Trophoblast cell (in vitro differentiated cells and primary cell): Measurements from ENCODE around the gene CORO2B.
"Not testable (repeated sequence)": the region's sequence is repeated elsewhere in the genome, so short reads cannot be mapped to it uniquely, and the experiment has no call there.

Experiments
- DNase-seq, 2 donors: peaks; one replicate each; pipeline ENCODE4 v3.0.0-alpha.2; 2016
- H2AFZ ChIP-seq: 2 replicates; pipeline ENCODE4 v1.6.1; 2013; ENCODE audit warnings: low read length, moderate library complexity, mild to moderate bottlenecking; ENCODE audit not compliant: insufficient read depth, poor library complexity
- H2AK5ac ChIP-seq: 2 replicates; pipeline ENCODE4 v1.6.1; 2013; ENCODE audit warnings: mild to moderate bottlenecking, low read length
- H2BK120ac ChIP-seq: 2 replicates; pipeline ENCODE4 v1.6.1; 2013; ENCODE audit warnings: low read length, mild to moderate bottlenecking, moderate library complexity; ENCODE audit not compliant: insufficient read depth, poor library complexity
- H2BK12ac ChIP-seq: 2 replicates; pipeline ENCODE4 v1.6.1; 2013; ENCODE audit warnings: mild to moderate bottlenecking, low read length, moderate library complexity
- H2BK5ac ChIP-seq: 2 replicates; pipeline ENCODE4 v1.6.1; 2013; ENCODE audit warnings: low read length, low read depth, moderate library complexity, mild to moderate bottlenecking; ENCODE audit not compliant: poor library complexity
- H3K14ac ChIP-seq: 2 replicates; pipeline ENCODE4 v1.6.1; 2013; ENCODE audit warnings: mild to moderate bottlenecking, low read length
- H3K18ac ChIP-seq: 2 replicates; pipeline ENCODE4 v1.6.1; 2013; ENCODE audit warnings: mild to moderate bottlenecking, low read length
- H3K23ac ChIP-seq: 2 replicates; pipeline ENCODE4 v1.6.1; 2013; ENCODE audit warnings: low read length
- H3K27ac ChIP-seq: 2 replicates; pipeline ENCODE4 v1.5.1; 2013; ENCODE audit warnings: low read depth, mild to moderate bottlenecking, inconsistent platforms, low read length, moderate library complexity
- H3K27me3 ChIP-seq: 2 replicates; pipeline ENCODE4 v1.6.1; 2013; ENCODE audit warnings: inconsistent platforms, mild to moderate bottlenecking, low read length, moderate library complexity; ENCODE audit not compliant: insufficient read depth
- H3K36me3 ChIP-seq, 2 experiments: 1 replicate in 1 of 2; 2 replicates in 1 of 2; pipeline ENCODE4 v1.6.1; 2013; ENCODE audit warnings: low read length in 2 of 2, mild to moderate bottlenecking in 2 of 2, moderate library complexity in 1 of 2; ENCODE audit not compliant: insufficient read depth in 2 of 2, control insufficient read depth in 1 of 2
- H3K4ac ChIP-seq: 2 replicates; pipeline ENCODE4 v1.6.1; 2013; ENCODE audit warnings: low read depth, mild to moderate bottlenecking, low read length, moderate library complexity
- H3K4me1 ChIP-seq, 2 experiments: 1 replicate in 1 of 2; 2 replicates in 1 of 2; pipeline ENCODE4 v1.6.1; 2013; ENCODE audit warnings: low read length in 2 of 2, mild to moderate bottlenecking in 2 of 2, moderate library complexity in 1 of 2; ENCODE audit not compliant: insufficient read depth in 2 of 2, control insufficient read depth in 1 of 2
- H3K4me2 ChIP-seq: 2 replicates; pipeline ENCODE4 v1.6.1; 2013; ENCODE audit warnings: inconsistent platforms, mild to moderate bottlenecking, low read length, moderate library complexity
- H3K4me3 ChIP-seq: 2 replicates; pipeline ENCODE4 v1.5.1; 2013; ENCODE audit warnings: mild to moderate bottlenecking, low read depth, low read length, inconsistent platforms
- H3K79me1 ChIP-seq: one replicate; pipeline ENCODE4 v1.6.1; 2013; ENCODE audit warnings: low read length
- H3K79me2 ChIP-seq: 2 replicates; pipeline ENCODE4 v1.6.1; 2013; ENCODE audit warnings: low read length, mild to moderate bottlenecking; ENCODE audit not compliant: control insufficient read depth, insufficient read depth, poor library complexity
- H3K9ac ChIP-seq: 2 replicates; pipeline ENCODE4 v1.6.1; 2013; ENCODE audit warnings: mild to moderate bottlenecking, low read length
- H3K9me3 ChIP-seq: 2 replicates; pipeline ENCODE4 v1.6.1; 2013; ENCODE audit warnings: low read depth, mild to moderate bottlenecking, control low read depth, inconsistent platforms, low read length; ENCODE audit not compliant: insufficient read depth
- H4K12ac ChIP-seq: 2 replicates; pipeline ENCODE4 v1.6.1; 2013; ENCODE audit warnings: low read depth, mild to moderate bottlenecking, low read length, moderate library complexity
- H4K8ac ChIP-seq: 2 replicates; pipeline ENCODE4 v1.6.1; 2013; ENCODE audit warnings: low read depth, mild to moderate bottlenecking, low read length, moderate library complexity
- H4K91ac ChIP-seq: one replicate; pipeline ENCODE4 v1.6.1; 2013; ENCODE audit warnings: low read depth, mild to moderate bottlenecking, low read length, moderate library complexity
- WGBS: extraction: QIAGEN DNeasy Blood & Tissue Kit; methylation state at CpG from one replicate; pipeline ENCODE4 v1.1.7; 2013; ENCODE audit warnings: missing lambda C conversion rate; ENCODE audit not compliant: insufficient read length, insufficient coverage; ENCODE audit errors: extremely low coverage; 5-methylcytosine and 5-hydroxymethylcytosine counted together

Gene CORO2B

GRCh38 chr15:68603951-68604350 is 25.2 kb downstream of the CORO2B start:
- no peaks in the 10 kb centered on the region for H3K27me3 ChIP-seq
- H3K36me3 ChIP-seq: no peaks in the 10 kb centered on the region
- no peak overlapping the region for H3K4me2 ChIP-seq
- no peak overlapping the region for H2BK12ac ChIP-seq
- H3K4ac ChIP-seq: no peak overlapping the region
- H3K9ac ChIP-seq: no peak overlapping the region
- no peaks in the 10 kb centered on the region for H3K79me2 ChIP-seq
- H3K9me3 ChIP-seq: peaks cover 4% of the 10 kb centered on the region
- H3K14ac ChIP-seq: no peak overlapping the region
- no peak overlapping the region for H3K18ac ChIP-seq
- H4K12ac ChIP-seq: no peak overlapping the region
- H4K8ac ChIP-seq: no peak overlapping the region
- no peak overlapping the region for H2BK5ac ChIP-seq
- WGBS: no CpG with 5 or more reads among the region's 9 CpGs
- DNase-seq: no peak
- H2AK5ac ChIP-seq: no peak overlapping the region
- H3K27ac ChIP-seq: no peak overlapping the region
- no peak overlapping the region for H2AFZ ChIP-seq
- no peak overlapping the region for H3K23ac ChIP-seq
- H3K4me1 ChIP-seq: peaks cover 0 to 3% of the 10 kb centered on the region in 2 experiments
- H4K91ac ChIP-seq: no peak overlapping the region
- H3K4me3 ChIP-seq: no peak overlapping the region
- no peak overlapping the region for H2BK120ac ChIP-seq
- H3K79me1 ChIP-seq: no peaks in the 10 kb centered on the region

- H3K14ac ChIP-seq, H3K79me1 ChIP-seq, H3K18ac ChIP-seq, H4K91ac ChIP-seq, H3K23ac ChIP-seq, H3K9ac ChIP-seq, H4K8ac ChIP-seq, H3K36me3 ChIP-seq, H3K27ac ChIP-seq, H3K27me3 ChIP-seq, H2AFZ ChIP-seq, H2BK120ac ChIP-seq, H3K4me1 ChIP-seq, H2BK5ac ChIP-seq, H3K4me2 ChIP-seq, H3K4ac ChIP-seq, DNase-seq, H3K9me3 ChIP-seq, H2AK5ac ChIP-seq, H2BK12ac ChIP-seq, H3K4me3 ChIP-seq, H3K79me2 ChIP-seq, H4K12ac ChIP-seq: not testable (repeated sequence)
- WGBS: no CpG with 5 or more reads among the region's 10 CpGs
Observed at GRCh38 chr15:68604840-68605478, 26.2 kb downstream of the CORO2B start.

- H4K8ac ChIP-seq: no peak overlapping the region
- H2BK120ac ChIP-seq: no peak overlapping the region
- no peak for DNase-seq
- H3K23ac ChIP-seq: no peak overlapping the region
- no peak overlapping the region for H4K12ac ChIP-seq
- H3K36me3 ChIP-seq: no peaks in the 10 kb centered on the region
- H2AFZ ChIP-seq: no peak overlapping the region
- H2AK5ac ChIP-seq: no peak overlapping the region
- no peaks in the 10 kb centered on the region for H3K79me1 ChIP-seq
- no peak overlapping the region for H3K18ac ChIP-seq
- H2BK12ac ChIP-seq: no peak overlapping the region
- H3K27ac ChIP-seq: no peak overlapping the region
- no peaks in the 10 kb centered on the region for H3K27me3 ChIP-seq
- H3K9ac ChIP-seq: no peak overlapping the region
- H3K79me2 ChIP-seq: no peaks in the 10 kb centered on the region
- H3K4ac ChIP-seq: no peak overlapping the region
- H3K9me3 ChIP-seq: peaks cover 1% of the 10 kb centered on the region
- no peak overlapping the region for H3K4me3 ChIP-seq
- peaks cover 0 to 3% of the 10 kb centered on the region in 2 experiments for H3K4me1 ChIP-seq
- no peak overlapping the region for H2BK5ac ChIP-seq
- no CpG with 5 or more reads among the region's 3 CpGs for WGBS
- H3K4me2 ChIP-seq: no peak overlapping the region
- H4K91ac ChIP-seq: no peak overlapping the region
- H3K14ac ChIP-seq: no peak overlapping the region
Observed at GRCh38 chr15:68606375-68606774, 27.6 kb downstream of the CORO2B start.

GRCh38 chr15:68608206-68608843 is 29.5 kb downstream of the CORO2B start:
- Histone ChIP-seq H3K18ac (no peak overlapping the region), H3K4me1 (peaks cover 0 to 3% of the 10 kb centered on the region in 2 experiments), H3K4me2 (no peak overlapping the region), H2AK5ac (no peak overlapping the region), H3K79me2 (no peaks in the 10 kb centered on the region), H3K27me3 (no peaks in the 10 kb centered on the region), H2BK5ac (no peak overlapping the region), H2BK120ac (no peak overlapping the region), H3K4me3 (no peak overlapping the region), H3K23ac (no peak overlapping the region), H3K4ac (no peak overlapping the region), H3K36me3 (no peaks in the 10 kb centered on the region), H3K9me3 (no peaks in the 10 kb centered on the region), H3K14ac (no peak overlapping the region), H3K27ac (no peak overlapping the region), H2AFZ (no peak overlapping the region), H3K9ac (no peak overlapping the region), H4K91ac (no peak overlapping the region), H3K79me1 (no peaks in the 10 kb centered on the region), H4K12ac (no peak overlapping the region), H2BK12ac (no peak overlapping the region), H4K8ac (no peak overlapping the region)
- whole genome bisulfite sequencing: no CpG with 5 or more reads among the region's 8 CpGs
- DNase-seq: no peak
